Measurements from ENCODE around the gene WNT1. TPM values are rescaled to one million over a fixed set of nuclear protein-coding genes. Genes with fewer than 3 reads are reported as not detected.

Gene WNT1
- total RNA-seq, 1 experiment from 2014 or later = not detected

- Histone ChIP-seq H3K4me1 (ENCODE audit: insufficient read depth, low read length) (no peaks in the 10 kb centered on the region), H4K8ac (replicated peaks; ENCODE audit: insufficient read length, low read depth, low read length) (no peak overlapping the region), H3K27me3 (ENCODE audit: insufficient read depth, low read length) (no peaks in the 10 kb centered on the region), H4K91ac (ENCODE audit: insufficient read length, low read depth, low read length) (no peak overlapping the region), H3K18ac (ENCODE audit: insufficient read length, low read depth, low read length) (no peak overlapping the region), H3K23me2 (ENCODE audit: insufficient read length, low read depth, low read length, poor library complexity, severe bottlenecking) (peaks cover 9% of the 10 kb centered on the region), H2BK12ac (ENCODE audit: insufficient read length, low read depth, low read length) (no peak overlapping the region), H2BK120ac (ENCODE audit: low read depth, low read length, poor library complexity, severe bottlenecking) (no peak overlapping the region), H4K20me1 (ENCODE audit: control insufficient read depth, insufficient read depth, insufficient read length) (no peaks in the 10 kb centered on the region), H2BK20ac (ENCODE audit: low read depth, low read length, poor library complexity, severe bottlenecking) (no peak overlapping the region), H4K5ac (ENCODE audit: insufficient read length, low read depth, low read length) (no peak overlapping the region), H3T11ph (ENCODE audit: low read length) (no peak overlapping the region), H3K9ac (ENCODE audit: extremely low read depth, insufficient read length, low read length) (no peak overlapping the region), H3K79me1 (ENCODE audit: insufficient read depth, low read depth, low read length, poor library complexity, severe bottlenecking) (peaks cover 3% of the 10 kb centered on the region), H3K27ac (ENCODE audit: insufficient read length, low read depth, low read length) (no peak overlapping the region), H3K4me2 (ENCODE audit: insufficient read depth, insufficient read length, low read length) (no peak overlapping the region), H2BK15ac (ENCODE audit: low read depth, low read length) (no peak overlapping the region), H3K14ac (ENCODE audit: insufficient read depth, low read length) (no peak overlapping the region), H3K4ac (ENCODE audit: low read depth, low read length) (no peak overlapping the region), H2AFZ (ENCODE audit: low read length) (no peak overlapping the region), H3K56ac (ENCODE audit: insufficient read length, low read depth, low read length) (no peak overlapping the region), H3K23ac (ENCODE audit: insufficient read length, low read depth, low read length) (no peak overlapping the region), H3K79me2 (ENCODE audit: insufficient read depth, low read length) (no peaks in the 10 kb centered on the region), H2BK5ac (ENCODE audit: insufficient read length, low read length) (no peak overlapping the region), H3K9me3 (ENCODE audit: control insufficient read depth, low read depth, low read length) (no peaks in the 10 kb centered on the region), H2AK5ac (ENCODE audit: insufficient read length, low read length) (no peak overlapping the region)
- Mint-ChIP-seq H3K4me1 (peaks cover 10 to 11% of the 10 kb centered on the region in 2 experiments), H3K9me3 (no peaks in the 10 kb centered on the region), H3K27ac (no peak overlapping the region), H3K4me3 (no peak overlapping the region), H3K27me3 (ENCODE audit: low read depth) (no peaks in the 10 kb centered on the region; the same call in 1 of the 2 replicates), H3K36me3 (ENCODE audit: insufficient read depth in 1 of 3, low read depth in 3 of 3) (peaks cover 0 to 6% (median 2%) of the 10 kb centered on the region in 3 experiments; a peak in 3 of 7 replicates)
- no CpG with 5 or more reads among the region's 1 CpG for WGBS (ENCODE audit: extremely low coverage, insufficient read length, low lambda C conversion rate)
- no peak for DNase-seq
- TF ChIP-seq, protein P1, sequence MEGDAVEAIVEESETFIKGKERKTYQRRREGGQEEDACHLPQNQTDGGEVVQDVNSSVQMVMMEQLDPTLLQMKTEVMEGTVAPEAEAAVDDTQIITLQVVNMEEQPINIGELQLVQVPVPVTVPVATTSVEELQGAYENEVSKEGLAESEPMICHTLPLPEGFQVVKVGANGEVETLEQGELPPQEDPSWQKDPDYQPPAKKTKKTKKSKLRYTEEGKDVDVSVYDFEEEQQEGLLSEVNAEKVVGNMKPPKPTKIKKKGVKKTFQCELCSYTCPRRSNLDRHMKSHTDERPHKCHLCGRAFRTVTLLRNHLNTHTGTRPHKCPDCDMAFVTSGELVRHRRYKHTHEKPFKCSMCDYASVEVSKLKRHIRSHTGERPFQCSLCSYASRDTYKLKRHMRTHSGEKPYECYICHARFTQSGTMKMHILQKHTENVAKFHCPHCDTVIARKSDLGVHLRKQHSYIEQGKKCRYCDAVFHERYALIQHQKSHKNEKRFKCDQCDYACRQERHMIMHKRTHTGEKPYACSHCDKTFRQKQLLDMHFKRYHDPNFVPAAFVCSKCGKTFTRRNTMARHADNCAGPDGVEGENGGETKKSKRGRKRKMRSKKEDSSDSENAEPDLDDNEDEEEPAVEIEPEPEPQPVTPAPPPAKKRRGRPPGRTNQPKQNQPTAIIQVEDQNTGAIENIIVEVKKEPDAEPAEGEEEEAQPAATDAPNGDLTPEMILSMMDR (conservative IDR thresholded peaks at IDR 0.05) = no peak; the same call in 2 of the 3 replicates
Measured at GRCh38 chr12:49014547-49014946, 36.4 kb downstream of the WNT1 start.

Measured in H9 (cell line).